HEK293 (cell line): ENCODE measurements around the gene THAP4.

ENCODE experiments used
- MEIS1 ChIP-seq: sonication (generic); formaldehyde crosslinking; IDR thresholded peaks from 2 replicates; pipeline ENCODE4 v1.8.1; 2022; ENCODE audit warnings: missing genetic modification reagents, mild to moderate bottlenecking, borderline replicate concordance
- ZNF146 ChIP-seq: fragments of 450-650 bp; formaldehyde crosslinking; IDR thresholded peaks from 2 replicates; pipeline ENCODE4 v1.5.1; 2016; ENCODE audit warnings: missing biosample characterization, missing genetic modification characterization
- ZNF24 ChIP-seq: fragments of 450-650 bp; formaldehyde crosslinking; IDR thresholded peaks from 2 replicates; pipeline ENCODE4 v1.5.1; 2016; ENCODE audit warnings: missing biosample characterization, missing genetic modification characterization
- ZNF274 ChIP-seq, 2 experiments: fragments of 200-500 bp in 1 of 2; fragments of 450-650 bp in 1 of 2; sonication (Bioruptor generic) in 1 of 2; formaldehyde crosslinking in 1 of 2; IDR thresholded peaks; 2 replicates each; pipeline versions ENCODE4 v1.5.1 to v1.6.1; 2014 to 2016; ENCODE audit warnings: borderline replicate concordance in 1 of 2, inconsistent platforms in 1 of 2, low read length in 1 of 2, missing biosample characterization in 1 of 2, missing genetic modification characterization in 1 of 2
- ZNF324 ChIP-seq: fragments of 450-650 bp; formaldehyde crosslinking; IDR thresholded peaks from 2 replicates; pipeline ENCODE4 v1.5.1; 2016; ENCODE audit warnings: missing biosample characterization, missing genetic modification characterization
- ZNF555 ChIP-seq: fragments of 450-650 bp; formaldehyde crosslinking; conservative IDR thresholded peaks from 2 replicates; pipeline ENCODE4 v1.5.1; 2017; ENCODE audit warnings: missing biosample characterization, mild to moderate bottlenecking, missing genetic modification characterization, inconsistent platforms
- ZNF560 ChIP-seq: fragments of 450-650 bp; formaldehyde crosslinking; IDR thresholded peaks from 2 replicates; pipeline ENCODE4 v1.5.1; 2017; ENCODE audit warnings: missing biosample characterization, missing genetic modification characterization, borderline replicate concordance
- ZNF704 ChIP-seq: fragments of 450-650 bp; formaldehyde crosslinking; IDR thresholded peaks from 2 replicates; pipeline ENCODE4 v1.5.1; 2016; ENCODE audit warnings: missing biosample characterization, missing genetic modification characterization
- TF ChIP-seq, protein P1 (sequence below): fragments of 450-650 bp; formaldehyde crosslinking; IDR thresholded peaks from 2 replicates; pipeline ENCODE4 v1.5.1; 2016; ENCODE audit warnings: missing biosample characterization, missing genetic modification characterization
- TF ChIP-seq, protein P2 (sequence below): fragments of 450-650 bp; formaldehyde crosslinking; IDR thresholded peaks from 2 replicates; pipeline ENCODE4 v1.5.1; 2016; ENCODE audit warnings: missing biosample characterization, missing genetic modification characterization, borderline replicate concordance
- TF ChIP-seq, protein P3 (sequence below): fragments of 450-650 bp; formaldehyde crosslinking; IDR thresholded peaks from 2 replicates; pipeline ENCODE4 v1.5.1; 2016; ENCODE audit warnings: missing biosample characterization, missing genetic modification characterization, low read depth

DNA sequence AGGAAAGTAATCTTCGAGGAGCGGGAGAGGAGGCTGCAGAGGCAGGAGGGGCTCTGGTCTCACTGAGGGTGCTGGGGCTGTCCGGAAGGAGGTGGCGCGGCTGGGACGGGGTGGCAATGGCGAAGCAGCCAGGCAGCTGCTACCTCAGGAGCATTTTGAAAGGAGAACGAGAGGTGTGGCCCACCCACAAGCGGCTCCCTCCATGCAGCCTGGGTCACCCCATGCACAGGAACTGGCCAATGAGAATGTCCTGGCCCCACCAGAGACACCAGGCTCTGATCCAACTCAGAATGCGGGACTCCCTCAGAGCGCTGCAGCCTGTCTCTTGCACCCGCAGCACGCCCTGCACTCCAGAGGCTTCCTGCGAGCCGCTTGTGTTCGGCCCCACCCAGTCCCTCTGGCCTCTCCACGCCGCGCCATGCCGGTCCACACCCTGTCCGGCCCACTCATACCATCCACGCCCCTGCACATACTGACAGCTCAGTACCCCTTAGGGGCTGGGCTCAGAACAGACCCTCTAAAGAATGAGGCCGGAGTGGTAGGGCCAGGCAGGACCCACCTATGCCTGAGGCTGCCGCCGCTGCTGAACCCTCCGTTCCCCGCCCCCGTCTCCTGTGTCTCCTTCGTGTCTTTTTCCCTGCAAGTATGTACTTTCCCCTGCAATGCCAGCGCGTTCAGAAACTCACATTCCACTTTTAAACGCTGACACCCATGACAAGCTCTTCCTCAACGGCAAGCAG, 84.8 kb downstream of the THAP4 start:
- TF ChIP-seq, protein P1, sequence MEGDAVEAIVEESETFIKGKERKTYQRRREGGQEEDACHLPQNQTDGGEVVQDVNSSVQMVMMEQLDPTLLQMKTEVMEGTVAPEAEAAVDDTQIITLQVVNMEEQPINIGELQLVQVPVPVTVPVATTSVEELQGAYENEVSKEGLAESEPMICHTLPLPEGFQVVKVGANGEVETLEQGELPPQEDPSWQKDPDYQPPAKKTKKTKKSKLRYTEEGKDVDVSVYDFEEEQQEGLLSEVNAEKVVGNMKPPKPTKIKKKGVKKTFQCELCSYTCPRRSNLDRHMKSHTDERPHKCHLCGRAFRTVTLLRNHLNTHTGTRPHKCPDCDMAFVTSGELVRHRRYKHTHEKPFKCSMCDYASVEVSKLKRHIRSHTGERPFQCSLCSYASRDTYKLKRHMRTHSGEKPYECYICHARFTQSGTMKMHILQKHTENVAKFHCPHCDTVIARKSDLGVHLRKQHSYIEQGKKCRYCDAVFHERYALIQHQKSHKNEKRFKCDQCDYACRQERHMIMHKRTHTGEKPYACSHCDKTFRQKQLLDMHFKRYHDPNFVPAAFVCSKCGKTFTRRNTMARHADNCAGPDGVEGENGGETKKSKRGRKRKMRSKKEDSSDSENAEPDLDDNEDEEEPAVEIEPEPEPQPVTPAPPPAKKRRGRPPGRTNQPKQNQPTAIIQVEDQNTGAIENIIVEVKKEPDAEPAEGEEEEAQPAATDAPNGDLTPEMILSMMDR (tag by site-specific recombination) = no peak
- no peak for TF ChIP-seq ZNF24 (tag by site-specific recombination)
- TF ChIP-seq ZNF704 (tag by site-specific recombination) = no peak
- TF ChIP-seq MEIS1 (CRISPR knock-in tag) = no peak
- no peak for TF ChIP-seq ZNF146
- TF ChIP-seq, protein P2, sequence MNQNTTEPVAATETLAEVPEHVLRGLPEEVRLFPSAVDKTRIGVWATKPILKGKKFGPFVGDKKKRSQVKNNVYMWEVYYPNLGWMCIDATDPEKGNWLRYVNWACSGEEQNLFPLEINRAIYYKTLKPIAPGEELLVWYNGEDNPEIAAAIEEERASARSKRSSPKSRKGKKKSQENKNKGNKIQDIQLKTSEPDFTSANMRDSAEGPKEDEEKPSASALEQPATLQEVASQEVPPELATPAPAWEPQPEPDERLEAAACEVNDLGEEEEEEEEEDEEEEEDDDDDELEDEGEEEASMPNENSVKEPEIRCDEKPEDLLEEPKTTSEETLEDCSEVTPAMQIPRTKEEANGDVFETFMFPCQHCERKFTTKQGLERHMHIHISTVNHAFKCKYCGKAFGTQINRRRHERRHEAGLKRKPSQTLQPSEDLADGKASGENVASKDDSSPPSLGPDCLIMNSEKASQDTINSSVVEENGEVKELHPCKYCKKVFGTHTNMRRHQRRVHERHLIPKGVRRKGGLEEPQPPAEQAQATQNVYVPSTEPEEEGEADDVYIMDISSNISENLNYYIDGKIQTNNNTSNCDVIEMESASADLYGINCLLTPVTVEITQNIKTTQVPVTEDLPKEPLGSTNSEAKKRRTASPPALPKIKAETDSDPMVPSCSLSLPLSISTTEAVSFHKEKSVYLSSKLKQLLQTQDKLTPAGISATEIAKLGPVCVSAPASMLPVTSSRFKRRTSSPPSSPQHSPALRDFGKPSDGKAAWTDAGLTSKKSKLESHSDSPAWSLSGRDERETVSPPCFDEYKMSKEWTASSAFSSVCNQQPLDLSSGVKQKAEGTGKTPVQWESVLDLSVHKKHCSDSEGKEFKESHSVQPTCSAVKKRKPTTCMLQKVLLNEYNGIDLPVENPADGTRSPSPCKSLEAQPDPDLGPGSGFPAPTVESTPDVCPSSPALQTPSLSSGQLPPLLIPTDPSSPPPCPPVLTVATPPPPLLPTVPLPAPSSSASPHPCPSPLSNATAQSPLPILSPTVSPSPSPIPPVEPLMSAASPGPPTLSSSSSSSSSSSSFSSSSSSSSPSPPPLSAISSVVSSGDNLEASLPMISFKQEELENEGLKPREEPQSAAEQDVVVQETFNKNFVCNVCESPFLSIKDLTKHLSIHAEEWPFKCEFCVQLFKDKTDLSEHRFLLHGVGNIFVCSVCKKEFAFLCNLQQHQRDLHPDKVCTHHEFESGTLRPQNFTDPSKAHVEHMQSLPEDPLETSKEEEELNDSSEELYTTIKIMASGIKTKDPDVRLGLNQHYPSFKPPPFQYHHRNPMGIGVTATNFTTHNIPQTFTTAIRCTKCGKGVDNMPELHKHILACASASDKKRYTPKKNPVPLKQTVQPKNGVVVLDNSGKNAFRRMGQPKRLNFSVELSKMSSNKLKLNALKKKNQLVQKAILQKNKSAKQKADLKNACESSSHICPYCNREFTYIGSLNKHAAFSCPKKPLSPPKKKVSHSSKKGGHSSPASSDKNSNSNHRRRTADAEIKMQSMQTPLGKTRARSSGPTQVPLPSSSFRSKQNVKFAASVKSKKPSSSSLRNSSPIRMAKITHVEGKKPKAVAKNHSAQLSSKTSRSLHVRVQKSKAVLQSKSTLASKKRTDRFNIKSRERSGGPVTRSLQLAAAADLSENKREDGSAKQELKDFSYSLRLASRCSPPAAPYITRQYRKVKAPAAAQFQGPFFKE (tag by site-specific recombination) = no peak
- no peak for TF ChIP-seq ZNF560 (tag by site-specific recombination)
- no peak for TF ChIP-seq ZNF274 (IDR thresholded peaks at IDR 0.05; ENCODE audit: low read length)
- no peak for TF ChIP-seq ZNF274 (tag by site-specific recombination; IDR thresholded peaks at IDR 0.05; ENCODE audit: borderline replicate concordance)
- TF ChIP-seq, protein P3, sequence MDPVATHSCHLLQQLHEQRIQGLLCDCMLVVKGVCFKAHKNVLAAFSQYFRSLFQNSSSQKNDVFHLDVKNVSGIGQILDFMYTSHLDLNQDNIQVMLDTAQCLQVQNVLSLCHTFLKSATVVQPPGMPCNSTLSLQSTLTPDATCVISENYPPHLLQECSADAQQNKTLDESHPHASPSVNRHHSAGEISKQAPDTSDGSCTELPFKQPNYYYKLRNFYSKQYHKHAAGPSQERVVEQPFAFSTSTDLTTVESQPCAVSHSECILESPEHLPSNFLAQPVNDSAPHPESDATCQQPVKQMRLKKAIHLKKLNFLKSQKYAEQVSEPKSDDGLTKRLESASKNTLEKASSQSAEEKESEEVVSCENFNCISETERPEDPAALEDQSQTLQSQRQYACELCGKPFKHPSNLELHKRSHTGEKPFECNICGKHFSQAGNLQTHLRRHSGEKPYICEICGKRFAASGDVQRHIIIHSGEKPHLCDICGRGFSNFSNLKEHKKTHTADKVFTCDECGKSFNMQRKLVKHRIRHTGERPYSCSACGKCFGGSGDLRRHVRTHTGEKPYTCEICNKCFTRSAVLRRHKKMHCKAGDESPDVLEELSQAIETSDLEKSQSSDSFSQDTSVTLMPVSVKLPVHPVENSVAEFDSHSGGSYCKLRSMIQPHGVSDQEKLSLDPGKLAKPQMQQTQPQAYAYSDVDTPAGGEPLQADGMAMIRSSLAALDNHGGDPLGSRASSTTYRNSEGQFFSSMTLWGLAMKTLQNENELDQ (tag by site-specific recombination) = no peak
- TF ChIP-seq ZNF555 (tag by site-specific recombination) = no peak
- TF ChIP-seq ZNF324 (tag by site-specific recombination) = no peak
